K562 (cell line): Measurements from ENCODE around the gene KCNK7. TPM values are rescaled to one million over a fixed set of nuclear protein-coding genes. Genes with fewer than 3 reads are reported as not detected.
A peak's percentile ranks its signal among the peaks of the same experiment; 100 is the strongest.

Source experiments
- CCNT2 ChIP-seq: IDR thresholded peaks from 2 replicates; pipeline ENCODE4 v1.6.1; 2011; ENCODE audit warnings: borderline replicate concordance, low read depth, mild to moderate bottlenecking, moderate library complexity, mixed read lengths, low read length; ENCODE audit not compliant: insufficient read length; ENCODE audit errors: extremely low read depth
- CREM ChIP-seq: IDR thresholded peaks from 2 replicates; pipeline ENCODE4 v1.6.1; 2014; ENCODE audit warnings: antibody characterized with exemption, low read depth
- DACH1 ChIP-seq: fragments of 450-650 bp; IDR thresholded peaks from 2 replicates; pipeline ENCODE4 v1.6.1; 2018; ENCODE audit not compliant: partially characterized antibody
- DMBX1 ChIP-seq: fragments of 250-450 bp; sonication (Bioruptor Pico); IDR thresholded peaks from 2 replicates; pipeline ENCODE4 v1.8.0; 2022; ENCODE audit warnings: inconsistent platforms, mild to moderate bottlenecking, moderate library complexity, borderline replicate concordance
- DNMT1 ChIP-seq: fragments of 450-650 bp; IDR thresholded peaks from 2 replicates; pipeline ENCODE4 v1.6.1; 2016; ENCODE audit warnings: antibody characterized with exemption, mild to moderate bottlenecking
- DPF2 ChIP-seq: fragments of 450-650 bp; IDR thresholded peaks from 2 replicates; pipeline ENCODE4 v1.6.1; 2016
- EGR1 ChIP-seq: fragments of 450-650 bp; conservative IDR thresholded peaks from 2 replicates; pipeline ENCODE4 v1.6.1; 2017; ENCODE audit warnings: mild to moderate bottlenecking
- FIP1L1 ChIP-seq: fragments of 200-400 bp; formaldehyde crosslinking; IDR thresholded peaks from 2 replicates; pipeline ENCODE4 v1.6.1; 2018; ENCODE audit warnings: mild to moderate bottlenecking, low read depth, low read length; ENCODE audit not compliant: poor library complexity, severe bottlenecking
- FOXK2 ChIP-seq, 2 experiments: fragments of 450-650 bp; IDR thresholded peaks in 1 of 2; conservative IDR thresholded peaks in 1 of 2; 2 replicates each; pipeline ENCODE4 v1.6.1; 2016; ENCODE audit warnings: low read depth in 2 of 2, mild to moderate bottlenecking in 1 of 2
- KLF16 ChIP-seq: IDR thresholded peaks from 2 replicates; pipeline ENCODE4 v1.6.1; 2016; ENCODE audit warnings: antibody characterized with exemption
- MAFF ChIP-seq: IDR thresholded peaks from 2 replicates; pipeline ENCODE4 v1.6.1; 2012; ENCODE audit warnings: low read length, improper control_type of control experiment
- MCM7 ChIP-seq, 2 experiments: fragments of 450-650 bp; IDR thresholded peaks; 2 replicates each; pipeline ENCODE4 v1.6.1; 2016 to 2018
- MTA2 ChIP-seq: fragments of 450-650 bp; IDR thresholded peaks from 2 replicates; pipeline ENCODE4 v1.6.1; 2016; ENCODE audit warnings: low read depth
- NCOA1 ChIP-seq: fragments of 450-650 bp; IDR thresholded peaks from 2 replicates; pipeline ENCODE4 v1.6.1; 2016; ENCODE audit warnings: low read depth
- NRF1 ChIP-seq, 2 experiments: fragments of 450-650 bp; IDR thresholded peaks in 1 of 2; conservative IDR thresholded peaks in 1 of 2; 2 replicates each; pipeline ENCODE4 v1.6.1; 2014; ENCODE audit warnings: mild to moderate bottlenecking in 2 of 2
- POLR2AphosphoS5 ChIP-seq: IDR thresholded peaks from 2 replicates; pipeline ENCODE4 v1.6.1; 2011; ENCODE audit warnings: mild to moderate bottlenecking, low read depth, low read length, moderate library complexity; ENCODE audit not compliant: control insufficient read depth, insufficient read depth
- PTBP1 ChIP-seq: fragments of 200-400 bp; formaldehyde crosslinking; IDR thresholded peaks from 2 replicates; pipeline ENCODE4 v1.6.1; 2017; ENCODE audit warnings: low read depth, low read length
- SMARCE1 ChIP-seq: fragments of 450-650 bp; IDR thresholded peaks from 2 replicates; pipeline ENCODE4 v1.7.1; 2016; ENCODE audit warnings: mild to moderate bottlenecking
- SREBF2 ChIP-seq: sonication (generic); formaldehyde crosslinking; IDR thresholded peaks from 2 replicates; pipeline ENCODE4 v1.4.0; 2020; ENCODE audit warnings: mild to moderate bottlenecking, missing genetic modification reagents
- ZNF217 ChIP-seq: sonication (generic); formaldehyde crosslinking; IDR thresholded peaks from 2 replicates; pipeline ENCODE4 v1.8.0; 2022; ENCODE audit warnings: mild to moderate bottlenecking, missing genetic modification reagents
- polyA plus RNA-seq, 8 experiments: library from polyadenylated mRNA; depleted of rRNA in 4 of 8; stranded (reverse) in 5 of 8; unstranded in 3 of 8; fragments of >200 nt; fragmentation: Nextera tagmentation in 2 of 8; fragmentation: Illumina TruSeq in 1 of 8; extraction: Ambion mirVana in 2 of 8; extraction: Trizol in 1 of 8; gene quantifications; 2 replicates each; pipeline versions ENCODE4 v1.2.1 to v1.2.3, GENCODE V29; 2011 to 2014; ENCODE audit warnings: inconsistent platforms in 1 of 8, missing spikeins in 1 of 8
- total RNA-seq, 7 experiments: library from RNA; depleted of rRNA in 6 of 7; stranded (reverse); fragments of >200 nt in 6 of 7; fragmentation: Illumina TruSeq in 2 of 7; extraction: Trizol in 2 of 7; gene quantifications; 2 replicates each; pipeline versions ENCODE4 v1.2.1 to v1.2.3, GENCODE V29; 2011 to 2021; ENCODE audit warnings: low replicate concordance in 1 of 7
- TF ChIP-seq, protein P1 (sequence below): sonication (generic); formaldehyde crosslinking; IDR thresholded peaks from 2 replicates; pipeline ENCODE4 v1.8.0; 2022; ENCODE audit warnings: mild to moderate bottlenecking, missing genetic modification reagents
- TF ChIP-seq, protein P2 (sequence below): sonication (generic); formaldehyde crosslinking; IDR thresholded peaks from 2 replicates; pipeline ENCODE4 v1.9.0; 2022; ENCODE audit warnings: mild to moderate bottlenecking, missing genetic modification reagents

The KCNK7 gene
- total and polyA plus RNA-seq, 9 of the 15 experiments (the other 6 are each of a cell fraction or from before 2014, with no cell fraction given), result 0.07 to 0.40 TPM; not detected in 7

DNA sequence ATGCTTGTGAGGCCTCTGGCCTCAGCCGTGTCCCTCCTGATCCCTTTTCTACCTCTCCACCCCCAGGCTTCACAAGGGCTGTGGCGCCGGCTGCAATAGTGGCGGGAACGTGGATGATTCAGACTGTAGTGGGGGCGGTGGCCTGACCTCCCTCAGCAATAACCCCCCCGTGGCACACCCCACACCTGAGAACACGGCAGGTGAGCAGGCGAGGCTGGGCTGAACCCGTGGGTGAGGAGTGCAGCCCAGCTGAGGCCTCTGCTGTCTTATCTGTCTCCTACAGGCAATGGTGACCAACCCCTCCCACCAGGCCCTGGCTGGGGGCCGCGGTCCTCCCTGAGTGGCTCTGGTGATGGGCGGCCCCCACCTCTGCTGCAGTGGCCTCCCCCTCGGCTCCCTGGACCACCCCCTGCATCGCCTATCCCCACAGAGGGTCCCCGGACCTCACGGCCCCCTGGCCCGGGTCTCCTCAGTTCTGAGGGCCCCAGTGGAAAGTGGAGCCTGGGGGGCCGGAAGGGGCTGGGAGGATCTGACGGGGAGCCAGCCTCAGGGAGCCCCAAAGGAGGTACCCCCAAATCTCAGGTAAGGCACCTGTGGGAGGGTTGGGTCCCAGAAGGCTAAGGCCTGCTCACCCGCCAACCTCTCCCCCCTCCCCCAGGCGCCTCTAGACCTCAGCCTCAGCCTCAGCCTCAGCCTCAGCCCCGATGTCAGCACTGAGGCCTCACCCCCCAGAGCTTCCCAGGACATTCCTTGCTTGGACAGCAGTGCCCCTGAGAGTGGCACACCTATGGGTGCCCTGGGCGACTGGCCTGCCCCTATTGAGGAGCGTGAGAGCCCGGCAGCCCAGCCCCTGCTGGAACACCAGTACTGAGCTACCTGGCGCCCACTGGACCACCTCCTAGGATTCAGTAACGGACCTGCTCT is 40.8 kb upstream of the KCNK7 start (continued):
- TF ChIP-seq SMARCE1 (peak; percentile 82), CCNT2 (peak; percentile 80), MTA2 (peak; percentile 74), DNMT1 (no peak), ZNF217 (CRISPR knock-in tag) (no peak), DACH1 (peak; percentile 85), FOXK2 (conservative IDR thresholded peaks at IDR 0.05 in 1 of 2, IDR thresholded peaks at IDR 0.05 in 1 of 2; ENCODE audit: low read depth in 2 of 2) (no peak), KLF16 (peak; percentile 88; the same call in 1 of the 2 replicates), EGR1 (peak; percentile 94), PTBP1 (no peak), POLR2AphosphoS5 (peak; percentile 73; the same call in 1 of the 2 replicates), CREM (peak; percentile 76), DMBX1 (0 out of 2 replicates have a peak, but pooled peaks have one; percentile 19), FIP1L1 (no peak), DPF2 (peak; percentile 89), MAFF (no peak), NRF1 (conservative IDR thresholded peaks at IDR 0.05 in 1 of 2, IDR thresholded peaks at IDR 0.05 in 1 of 2) (peak in 1 of 2 experiments; percentile 21; a peak in 1 of 4 replicates), NCOA1 (0 out of 2 replicates have a peak, but pooled peaks have one; percentile 20), SREBF2 (CRISPR knock-in tag) (no peak), MCM7 (IDR thresholded peaks at IDR 0.05) (no peak)
- TF ChIP-seq, protein P1, sequence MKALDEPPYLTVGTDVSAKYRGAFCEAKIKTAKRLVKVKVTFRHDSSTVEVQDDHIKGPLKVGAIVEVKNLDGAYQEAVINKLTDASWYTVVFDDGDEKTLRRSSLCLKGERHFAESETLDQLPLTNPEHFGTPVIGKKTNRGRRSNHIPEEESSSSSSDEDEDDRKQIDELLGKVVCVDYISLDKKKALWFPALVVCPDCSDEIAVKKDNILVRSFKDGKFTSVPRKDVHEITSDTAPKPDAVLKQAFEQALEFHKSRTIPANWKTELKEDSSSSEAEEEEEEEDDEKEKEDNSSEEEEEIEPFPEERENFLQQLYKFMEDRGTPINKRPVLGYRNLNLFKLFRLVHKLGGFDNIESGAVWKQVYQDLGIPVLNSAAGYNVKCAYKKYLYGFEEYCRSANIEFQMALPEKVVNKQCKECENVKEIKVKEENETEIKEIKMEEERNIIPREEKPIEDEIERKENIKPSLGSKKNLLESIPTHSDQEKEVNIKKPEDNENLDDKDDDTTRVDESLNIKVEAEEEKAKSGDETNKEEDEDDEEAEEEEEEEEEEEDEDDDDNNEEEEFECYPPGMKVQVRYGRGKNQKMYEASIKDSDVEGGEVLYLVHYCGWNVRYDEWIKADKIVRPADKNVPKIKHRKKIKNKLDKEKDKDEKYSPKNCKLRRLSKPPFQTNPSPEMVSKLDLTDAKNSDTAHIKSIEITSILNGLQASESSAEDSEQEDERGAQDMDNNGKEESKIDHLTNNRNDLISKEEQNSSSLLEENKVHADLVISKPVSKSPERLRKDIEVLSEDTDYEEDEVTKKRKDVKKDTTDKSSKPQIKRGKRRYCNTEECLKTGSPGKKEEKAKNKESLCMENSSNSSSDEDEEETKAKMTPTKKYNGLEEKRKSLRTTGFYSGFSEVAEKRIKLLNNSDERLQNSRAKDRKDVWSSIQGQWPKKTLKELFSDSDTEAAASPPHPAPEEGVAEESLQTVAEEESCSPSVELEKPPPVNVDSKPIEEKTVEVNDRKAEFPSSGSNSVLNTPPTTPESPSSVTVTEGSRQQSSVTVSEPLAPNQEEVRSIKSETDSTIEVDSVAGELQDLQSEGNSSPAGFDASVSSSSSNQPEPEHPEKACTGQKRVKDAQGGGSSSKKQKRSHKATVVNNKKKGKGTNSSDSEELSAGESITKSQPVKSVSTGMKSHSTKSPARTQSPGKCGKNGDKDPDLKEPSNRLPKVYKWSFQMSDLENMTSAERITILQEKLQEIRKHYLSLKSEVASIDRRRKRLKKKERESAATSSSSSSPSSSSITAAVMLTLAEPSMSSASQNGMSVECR (CRISPR knock-in tag), result peak; percentile 12; the same call in 1 of the 2 replicates
- TF ChIP-seq, protein P2, sequence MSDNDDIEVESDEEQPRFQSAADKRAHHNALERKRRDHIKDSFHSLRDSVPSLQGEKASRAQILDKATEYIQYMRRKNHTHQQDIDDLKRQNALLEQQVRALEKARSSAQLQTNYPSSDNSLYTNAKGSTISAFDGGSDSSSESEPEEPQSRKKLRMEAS, result 0 out of 2 replicates have a peak, but pooled peaks have one; percentile 9
